Brain microvascular endothelial cell (primary cell): ENCODE results near the gene ERN2.

Experiments used
- DNase-seq: peaks from one replicate; pipeline ENCODE4 v3.0.0-alpha.2; 2020
- H3K27ac ChIP-seq: fragments of 250-450 bp; sonication (Bioruptor Pico); 2 replicates; pipeline ENCODE4 v1.5.1; 2020; ENCODE audit warnings: mild to moderate bottlenecking, moderate library complexity
- H3K27me3 ChIP-seq: fragments of 250-450 bp; sonication (Bioruptor Pico); replicated peaks from 2 replicates; pipeline ENCODE4 v1.5.1; 2020; ENCODE audit warnings: mild to moderate bottlenecking
- H3K36me3 ChIP-seq: fragments of 250-450 bp; sonication (Bioruptor Pico); replicated peaks from 2 replicates; pipeline ENCODE4 v1.5.1; 2020; ENCODE audit warnings: mild to moderate bottlenecking
- H3K4me3 ChIP-seq: 2 replicates; pipeline ENCODE4 v1.5.1; 2011; ENCODE audit warnings: low read depth, mild to moderate bottlenecking, control low read depth, low read length, moderate library complexity
- in situ Hi-C: cut with HindIII; loops from 2 replicates; pipeline ENCODE4 v1.10.0; 2017; ENCODE audit warnings: low sequenced_read_pairs, low pct_ligation_motif_present
- TF ChIP-seq, protein P1 (sequence below): IDR thresholded peaks from 2 replicates; pipeline ENCODE4 v1.5.1; 2011; ENCODE audit warnings: low read depth, mild to moderate bottlenecking, moderate library complexity, low read length, control low read depth, inconsistent platforms; ENCODE audit errors: missing control alignments

The ERN2 gene

DNA sequence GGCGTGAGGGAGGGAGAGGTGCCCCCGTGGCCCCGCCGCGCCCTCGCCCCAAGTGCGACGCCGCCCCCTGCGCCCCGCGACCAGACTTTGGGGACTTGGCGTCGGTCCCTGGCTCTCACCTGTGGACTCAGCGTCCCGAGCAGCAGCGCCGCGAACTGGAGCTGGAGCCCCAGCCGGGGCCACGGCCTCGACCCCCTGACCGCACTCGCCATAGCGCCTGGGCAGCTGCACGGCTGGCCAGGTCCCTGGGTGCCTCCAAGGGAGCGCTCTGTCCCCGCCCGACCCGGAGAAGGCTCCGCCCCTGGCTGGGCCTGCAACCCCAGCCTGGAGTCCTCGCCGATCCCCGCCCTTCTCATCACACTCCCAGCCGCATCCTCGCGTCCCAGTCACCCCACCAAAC is at the start of gene ERN2:
TSS of gene ERN2 (minus strand) at position 247 of the 400 bp plus-strand sequence. CDS start at position 212, 35 bp downstream.
- no peak for DNase-seq
- in situ Hi-C loops = no loop called here
- peaks cover 11% of the 10 kb centered on the region for H3K27me3 ChIP-seq
- H3K36me3 ChIP-seq = no peaks in the 10 kb centered on the region
- TF ChIP-seq, protein P1, sequence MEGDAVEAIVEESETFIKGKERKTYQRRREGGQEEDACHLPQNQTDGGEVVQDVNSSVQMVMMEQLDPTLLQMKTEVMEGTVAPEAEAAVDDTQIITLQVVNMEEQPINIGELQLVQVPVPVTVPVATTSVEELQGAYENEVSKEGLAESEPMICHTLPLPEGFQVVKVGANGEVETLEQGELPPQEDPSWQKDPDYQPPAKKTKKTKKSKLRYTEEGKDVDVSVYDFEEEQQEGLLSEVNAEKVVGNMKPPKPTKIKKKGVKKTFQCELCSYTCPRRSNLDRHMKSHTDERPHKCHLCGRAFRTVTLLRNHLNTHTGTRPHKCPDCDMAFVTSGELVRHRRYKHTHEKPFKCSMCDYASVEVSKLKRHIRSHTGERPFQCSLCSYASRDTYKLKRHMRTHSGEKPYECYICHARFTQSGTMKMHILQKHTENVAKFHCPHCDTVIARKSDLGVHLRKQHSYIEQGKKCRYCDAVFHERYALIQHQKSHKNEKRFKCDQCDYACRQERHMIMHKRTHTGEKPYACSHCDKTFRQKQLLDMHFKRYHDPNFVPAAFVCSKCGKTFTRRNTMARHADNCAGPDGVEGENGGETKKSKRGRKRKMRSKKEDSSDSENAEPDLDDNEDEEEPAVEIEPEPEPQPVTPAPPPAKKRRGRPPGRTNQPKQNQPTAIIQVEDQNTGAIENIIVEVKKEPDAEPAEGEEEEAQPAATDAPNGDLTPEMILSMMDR = no peak
- no peak within 1 kb of the TSS for H3K4me3 ChIP-seq
- no peak within 1 kb of the TSS for H3K27ac ChIP-seq

DNA sequence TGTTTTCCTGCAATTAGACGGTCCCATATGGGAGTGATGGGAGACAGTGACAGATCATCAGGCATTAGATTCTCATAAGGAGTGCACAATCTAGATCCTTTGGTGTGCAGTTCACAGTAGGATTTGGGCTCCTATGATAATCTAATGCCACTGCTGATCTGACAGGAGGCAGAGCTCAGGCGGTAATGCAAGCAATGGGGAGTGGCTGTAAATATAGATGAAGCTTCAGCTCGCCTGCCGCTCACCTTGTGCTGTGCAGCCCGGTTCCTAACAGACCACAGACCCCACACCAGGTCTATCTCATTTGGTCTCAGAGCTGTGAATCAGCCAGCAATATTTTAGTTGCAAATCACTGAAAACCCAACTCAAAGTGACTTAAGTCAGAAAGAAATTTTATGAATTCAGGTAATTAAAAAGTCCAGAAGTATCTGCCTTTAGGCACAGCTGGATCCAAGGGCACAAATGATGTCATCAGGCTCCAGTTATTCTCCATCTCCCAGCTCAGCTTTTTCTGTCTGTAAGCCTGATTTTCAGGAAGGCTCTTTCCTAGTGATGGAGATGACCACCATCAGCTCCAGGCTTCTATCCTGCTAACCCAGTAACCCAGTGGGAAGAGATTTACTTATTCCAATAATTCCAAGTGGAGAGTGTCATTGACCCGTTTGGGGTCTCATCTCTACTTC is 45.1 kb upstream of the ERN2 start:
- H3K27me3 ChIP-seq = peaks cover 11% of the 10 kb centered on the region
- H3K27ac ChIP-seq = no peak overlapping the region
- TF ChIP-seq, protein P1 = no peak
- H3K4me3 ChIP-seq = no peak overlapping the region
- no peaks in the 10 kb centered on the region for H3K36me3 ChIP-seq
- in situ Hi-C loops = no loop called here
- DNase-seq = no peak

DNA sequence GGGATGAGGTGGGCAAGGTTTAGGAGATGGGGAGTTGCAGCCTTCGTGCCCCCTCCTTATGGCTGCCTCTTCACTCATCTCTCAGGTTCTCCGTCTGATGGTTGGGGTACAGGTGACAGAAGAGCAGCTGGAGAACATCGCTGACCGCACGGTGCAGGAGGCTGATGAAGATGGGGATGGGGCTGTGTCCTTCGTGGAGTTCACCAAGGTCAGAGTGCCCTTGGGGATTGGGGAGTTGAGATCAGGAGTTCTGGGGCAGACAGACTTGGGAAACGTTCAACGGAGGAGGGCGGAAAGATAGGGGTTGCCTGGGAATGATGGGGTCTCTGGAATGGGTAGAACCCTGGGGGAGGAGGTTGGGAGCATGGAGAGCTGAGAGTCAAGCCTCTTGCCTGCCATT is 44.1 kb upstream of the ERN2 start:
- TF ChIP-seq, protein P1 = no peak
- H3K27ac ChIP-seq = no peak overlapping the region
- peaks cover 11% of the 10 kb centered on the region for H3K27me3 ChIP-seq
- H3K4me3 ChIP-seq = no peak overlapping the region
- in situ Hi-C loops = no loop called here
- H3K36me3 ChIP-seq = no peaks in the 10 kb centered on the region
- no peak for DNase-seq

DNA sequence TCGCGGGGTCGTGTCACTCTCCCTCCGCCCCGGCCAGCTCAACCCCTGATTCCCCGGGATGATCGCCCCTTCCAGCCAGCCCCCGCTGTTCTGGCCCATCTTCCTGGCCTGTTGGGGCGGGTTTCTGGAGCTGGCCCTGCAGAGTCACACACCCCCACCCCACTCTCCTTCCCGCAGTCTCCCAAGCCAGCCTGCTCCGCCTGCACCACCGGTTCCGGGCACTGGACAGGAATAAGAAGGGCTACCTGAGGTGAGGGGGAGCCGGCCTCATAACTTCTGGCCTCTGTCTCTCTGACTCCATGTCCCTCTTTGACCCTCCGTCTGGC is 42.4 kb upstream of the ERN2 start:
- in situ Hi-C loops = no loop called here
- H3K4me3 ChIP-seq = no peak overlapping the region
- TF ChIP-seq, protein P1 = no peak
- H3K36me3 ChIP-seq = no peaks in the 10 kb centered on the region
- H3K27me3 ChIP-seq = peaks cover 11% of the 10 kb centered on the region
- H3K27ac ChIP-seq = no peak overlapping the region
- DNase-seq = no peak

DNA sequence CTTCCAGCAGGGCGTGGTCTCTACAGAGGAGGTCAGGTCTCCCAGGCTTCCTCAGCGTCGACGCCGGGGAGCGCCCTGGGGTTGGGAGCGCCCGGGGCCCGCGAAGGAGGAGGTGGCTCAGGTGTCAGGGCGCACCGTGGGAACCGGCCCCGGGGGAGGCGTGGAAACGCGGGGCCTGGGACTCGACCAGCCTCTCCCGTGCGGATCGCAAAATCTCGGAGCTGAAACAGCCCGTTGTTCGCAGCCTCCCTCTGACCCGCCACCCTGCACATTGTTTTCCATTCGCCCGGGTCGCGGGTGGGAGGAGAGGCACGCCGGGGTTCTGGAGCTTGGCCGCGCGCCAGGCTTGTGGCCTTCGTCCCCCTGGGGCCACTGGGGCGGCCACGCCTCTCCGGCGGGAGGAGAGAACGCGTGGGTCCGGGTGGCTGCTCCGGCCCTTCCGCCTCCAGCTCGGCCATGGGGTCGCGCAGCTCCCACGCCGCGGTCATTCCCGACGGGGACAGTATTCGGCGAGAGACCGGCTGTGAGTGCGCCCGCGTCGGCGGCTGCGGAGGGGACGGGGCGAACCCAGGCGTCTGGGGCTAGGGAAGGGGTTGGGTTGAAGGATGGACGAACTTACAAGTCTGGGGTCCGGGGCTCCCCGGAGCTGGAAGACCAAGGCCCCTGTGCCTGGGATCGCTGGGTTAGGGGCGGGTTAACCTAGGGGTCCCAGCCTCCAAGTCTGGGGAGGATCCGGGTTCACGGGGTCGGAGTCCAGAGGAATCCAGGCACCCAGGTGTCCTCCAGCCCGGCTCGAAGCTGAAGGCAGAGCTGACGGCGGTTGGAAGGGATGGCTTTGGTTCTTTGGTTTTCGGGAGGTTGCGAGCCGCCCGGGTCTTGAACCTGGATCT is 41.8 kb upstream of the ERN2 start, which contains the start of gene CHP2:
TSS of gene CHP2 (plus strand) at position 433 of the 890 bp plus-strand sequence. CDS start at position 457, 24 bp downstream.
- Histone ChIP-seq H3K27ac (no peak within 1 kb of the TSS), H3K27me3 (peaks cover 11% of the 10 kb centered on the region), H3K4me3 (no peak within 1 kb of the TSS), H3K36me3 (no peaks in the 10 kb centered on the region)
- TF ChIP-seq, protein P1 = no peak
- no peak for DNase-seq
- in situ Hi-C loops = no loop called here
